GM19099 (cell line): ENCODE measurements around the gene SMCHD1.

Experiments used
- POLR2A ChIP-seq: IDR thresholded peaks from 3 replicates; pipeline ENCODE4 v1.6.1; 2011; ENCODE audit warnings: low read depth; ENCODE audit not compliant: insufficient read length; ENCODE audit errors: extremely low read depth

SMCHD1 gene

GRCh38 chr18:2697184-2697583, 41.7 kb downstream of the SMCHD1 start:
- TF ChIP-seq POLR2A = no peak

- no peak for TF ChIP-seq POLR2A
These were observed 43.5 kb downstream of the SMCHD1 start for GRCh38 chr18:2699001-2699400.

GRCh38 chr18:2704541-2704940, 49.0 kb downstream of the SMCHD1 start:
- no peak for TF ChIP-seq POLR2A

DNA sequence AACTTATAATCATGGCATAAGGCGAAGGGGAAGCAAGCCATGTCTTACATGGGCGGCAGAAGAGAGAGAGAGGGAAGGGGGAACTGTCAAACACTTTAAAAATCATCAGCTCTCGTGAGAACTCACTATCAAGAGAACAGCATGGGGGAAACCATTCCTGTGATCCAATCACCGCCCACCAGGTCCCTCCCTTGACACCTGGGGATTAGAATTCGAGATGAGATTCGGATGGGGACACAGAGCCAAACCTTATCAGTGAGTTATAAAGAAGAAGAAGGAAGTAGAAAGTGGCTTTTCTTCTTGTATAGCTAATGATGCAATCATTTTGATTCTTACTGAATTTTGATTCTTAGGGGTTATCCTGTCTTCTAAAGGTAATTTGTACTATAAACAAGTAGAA, 51.4 kb downstream of the SMCHD1 start:
- TF ChIP-seq POLR2A = no peak

DNA sequence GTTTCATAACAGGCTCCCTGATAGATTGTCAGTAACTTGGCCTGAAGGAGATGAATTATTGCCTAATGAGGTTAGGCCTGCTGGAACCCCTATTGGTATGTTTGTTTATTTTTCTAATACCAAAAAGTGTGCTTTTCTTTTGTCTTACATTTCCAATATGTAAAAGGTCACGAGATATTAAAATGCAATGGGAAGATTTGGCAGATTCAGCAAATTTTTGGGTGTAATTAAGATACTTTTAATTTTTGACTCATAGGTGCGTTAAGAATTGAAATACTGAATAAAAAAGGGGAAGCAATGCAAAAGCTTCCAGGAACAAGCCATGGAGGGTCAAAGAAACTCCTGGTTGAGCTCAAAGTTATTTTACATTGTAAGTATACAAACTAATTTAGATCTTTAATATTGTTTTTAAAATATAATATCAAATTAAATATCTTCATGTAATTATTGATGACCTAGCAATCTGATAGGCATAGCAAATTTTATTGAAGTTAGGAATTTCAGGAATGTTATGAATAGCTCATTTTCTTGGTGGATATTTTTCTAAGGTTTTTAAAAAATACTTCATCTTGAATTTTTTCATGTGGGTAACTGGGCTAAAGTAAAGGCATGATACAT, 52.1 kb downstream of the SMCHD1 start:
- TF ChIP-seq POLR2A = no peak

- TF ChIP-seq POLR2A = no peak
These were observed 53.8 kb downstream of the SMCHD1 start for GRCh38 chr18:2709316-2709715.

- TF ChIP-seq POLR2A = no peak
These were observed 58.6 kb downstream of the SMCHD1 start for GRCh38 chr18:2714140-2714539.

- no peak for TF ChIP-seq POLR2A
These were observed 60.5 kb downstream of the SMCHD1 start for GRCh38 chr18:2715990-2716389.

GRCh38 chr18:2716394-2717326, 61.1 kb downstream of the SMCHD1 start:
- no peak for TF ChIP-seq POLR2A

DNA sequence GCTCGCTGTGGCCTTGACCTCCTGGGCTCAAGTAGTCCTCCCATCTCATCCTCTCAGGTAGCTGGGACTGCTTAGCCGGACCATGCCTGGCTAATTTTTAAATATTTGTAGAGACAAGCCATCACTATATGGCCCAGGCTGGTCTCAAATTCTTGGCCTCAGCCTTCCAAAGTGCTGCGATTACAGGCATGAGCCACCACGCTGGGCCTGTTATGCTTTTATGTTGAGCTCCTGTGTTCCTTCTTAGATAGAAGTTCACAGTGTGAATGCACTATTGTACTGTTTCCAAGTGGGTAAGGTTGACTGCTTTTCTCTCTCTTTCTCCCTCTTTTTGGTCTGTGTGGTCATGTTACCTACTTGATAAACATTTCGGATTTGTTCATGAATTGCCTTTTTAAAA, 61.9 kb downstream of the SMCHD1 start:
- no peak for TF ChIP-seq POLR2A

DNA sequence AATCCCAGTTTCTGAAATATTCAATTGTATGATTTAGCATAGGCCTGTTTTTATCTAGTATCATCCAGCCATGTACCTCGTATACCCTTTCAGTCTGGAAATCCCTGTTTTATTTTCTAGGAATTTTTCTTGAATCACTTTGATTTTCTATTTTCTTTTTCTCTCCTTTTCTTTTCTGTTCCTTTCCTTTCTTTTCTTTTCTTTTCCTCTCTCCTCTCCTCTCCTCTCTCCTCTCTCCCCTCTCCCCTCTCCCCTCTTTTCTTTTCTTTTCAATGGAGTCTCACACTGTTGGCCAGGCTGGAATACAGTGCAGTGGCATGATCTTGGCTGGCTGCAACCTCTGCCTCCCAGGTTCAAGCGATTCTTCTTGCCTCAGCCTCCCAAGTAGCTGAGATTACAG, 63.5 kb downstream of the SMCHD1 start:
- TF ChIP-seq POLR2A = no peak

DNA sequence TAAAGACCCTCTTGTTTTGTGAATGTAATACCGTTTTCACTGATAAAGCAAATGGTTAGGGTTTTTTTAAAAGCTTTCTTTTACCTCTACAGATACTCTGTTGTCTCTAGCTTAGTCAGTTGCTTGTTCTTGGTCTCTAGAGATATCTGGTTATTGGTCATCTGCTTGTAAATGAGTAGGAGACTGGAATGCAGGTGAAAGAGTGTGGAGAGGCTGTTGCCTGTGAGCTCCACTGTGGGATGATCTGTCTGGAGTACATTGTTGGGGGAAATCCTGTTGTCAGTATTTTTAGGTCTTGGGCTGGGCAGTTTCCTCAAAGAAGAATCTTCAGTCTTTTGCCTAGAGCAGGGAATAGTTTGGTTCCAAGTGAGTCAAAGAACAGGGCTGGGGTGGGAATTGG, 67.7 kb downstream of the SMCHD1 start:
- TF ChIP-seq POLR2A = no peak

- no peak for TF ChIP-seq POLR2A
These were observed 74.2 kb downstream of the SMCHD1 start for GRCh38 chr18:2729757-2730156.

DNA sequence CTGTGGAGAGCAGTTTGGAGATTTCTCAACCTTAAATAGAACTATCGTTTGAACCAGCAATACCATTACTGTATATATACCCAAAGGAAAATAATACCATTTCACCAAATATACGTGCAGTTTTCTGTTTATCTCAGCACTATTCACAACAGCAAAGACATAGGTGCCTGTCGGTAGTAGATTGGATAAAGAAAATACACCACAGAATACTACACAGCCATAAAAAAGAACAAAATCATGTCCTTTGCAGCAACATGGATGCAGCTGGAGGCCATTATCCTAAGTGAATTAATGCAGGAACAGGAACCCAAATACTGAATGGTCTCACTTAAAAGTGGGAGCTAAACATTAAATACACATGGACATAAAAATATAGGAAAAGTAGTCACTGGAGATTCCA, 81.3 kb downstream of the SMCHD1 start:
- no peak for TF ChIP-seq POLR2A

DNA sequence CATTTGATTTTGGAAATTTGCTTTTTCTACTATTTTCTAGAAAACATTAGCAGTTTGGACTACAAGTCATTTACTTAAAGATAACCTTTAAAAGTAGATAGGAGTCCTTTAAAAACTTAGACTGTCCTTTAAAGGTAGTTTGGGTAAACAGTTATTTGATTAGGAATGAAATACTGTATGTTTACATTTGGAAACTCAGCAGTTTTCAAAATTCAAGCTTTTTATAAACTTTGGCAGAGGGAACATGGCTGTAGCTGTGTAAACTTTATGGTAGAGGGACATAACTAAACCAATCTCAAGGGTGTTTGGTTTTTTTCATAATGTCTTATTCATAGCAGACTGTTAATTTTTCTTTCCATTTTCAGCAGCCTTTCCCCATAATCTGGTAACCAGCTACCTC, 90.7 kb downstream of the SMCHD1 start:
- TF ChIP-seq POLR2A = no peak

- no peak for TF ChIP-seq POLR2A
These were observed 102.8 kb downstream of the SMCHD1 start for GRCh38 chr18:2758309-2758708.

DNA sequence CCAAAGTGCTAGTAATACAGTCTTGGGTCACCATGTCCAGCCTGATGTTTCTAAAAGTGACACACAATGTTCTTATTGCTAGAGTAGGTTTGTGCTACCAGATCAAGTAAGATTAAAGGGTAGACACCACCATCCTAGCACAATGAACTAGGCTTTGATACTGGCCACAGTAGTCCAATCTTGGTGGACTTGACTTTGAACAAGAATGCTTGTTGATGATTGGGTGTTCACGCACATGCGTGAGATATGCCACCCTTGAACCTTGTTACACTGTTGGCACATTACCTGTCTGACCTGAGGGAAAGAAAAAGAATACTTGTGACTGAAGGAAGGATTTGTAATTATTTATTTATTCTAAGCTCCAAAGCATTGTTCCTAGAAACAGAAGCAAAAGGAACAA, 119.1 kb downstream of the SMCHD1 start:
- TF ChIP-seq POLR2A = no peak

DNA sequence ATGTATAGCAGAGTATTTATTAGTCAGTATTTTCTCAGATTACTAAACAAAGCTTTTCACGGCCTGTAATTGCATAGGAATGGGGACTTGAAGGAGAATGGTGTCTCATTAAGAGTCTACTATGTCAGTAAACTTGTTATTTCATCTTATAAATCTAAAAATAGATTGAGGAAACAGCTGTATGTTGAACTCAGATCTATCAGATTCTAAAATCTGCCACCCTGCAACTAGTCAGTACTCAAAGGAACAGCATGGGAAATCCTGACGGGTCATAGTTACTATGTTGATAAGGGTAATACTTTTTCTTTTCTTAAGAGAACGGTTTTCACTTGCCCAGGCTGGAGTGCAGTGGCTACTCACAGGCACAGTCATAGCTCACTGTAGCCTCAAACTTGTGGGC, 121.1 kb downstream of the SMCHD1 start:
- TF ChIP-seq POLR2A = no peak
